Parathyroid adenoma (tissue), 2 donors: ENCODE measurements around the gene NOS1AP.

ENCODE experiments used
- H2AFZ ChIP-seq: fragments of 300-600 bp; sonication (generic); one replicate; pipeline ENCODE4 v1.7.0; 2017; ENCODE audit warnings: antibody characterized with exemption, mild to moderate bottlenecking
- H3K27ac ChIP-seq: fragments of 300-600 bp; sonication (generic); one replicate; pipeline ENCODE4 v1.7.0; 2017
- H3K27me3 ChIP-seq: fragments of 300-600 bp; sonication (generic); one replicate; pipeline ENCODE4 v1.7.0; 2017; ENCODE audit warnings: low read length; ENCODE audit not compliant: control insufficient read depth, insufficient read depth
- H3K36me3 ChIP-seq: fragments of 300-600 bp; sonication (generic); one replicate; pipeline ENCODE4 v1.7.0; 2017; ENCODE audit warnings: low read length; ENCODE audit not compliant: control insufficient read depth, insufficient read depth
- H3K4me1 ChIP-seq: fragments of 300-600 bp; sonication (generic); one replicate; pipeline ENCODE4 v1.7.0; 2017; ENCODE audit warnings: control low read depth
- H3K4me2 ChIP-seq: fragments of 300-600 bp; sonication (generic); one replicate; pipeline ENCODE4 v1.7.0; 2017; ENCODE audit warnings: low read length
- H3K4me3 ChIP-seq: fragments of 300-600 bp; sonication (generic); one replicate; pipeline ENCODE4 v1.7.0; 2017; ENCODE audit warnings: low read depth, low read length
- H3K79me2 ChIP-seq: fragments of 300-600 bp; sonication (generic); one replicate; pipeline ENCODE4 v1.7.0; 2017; ENCODE audit warnings: control low read depth
- H3K9ac ChIP-seq: fragments of 300-600 bp; sonication (generic); one replicate; pipeline ENCODE4 v1.7.0; 2017; ENCODE audit warnings: mild to moderate bottlenecking
- H3K9me3 ChIP-seq: fragments of 300-600 bp; sonication (generic); one replicate; pipeline ENCODE4 v1.7.0; 2017; ENCODE audit warnings: low read length; ENCODE audit not compliant: control insufficient read depth
- TF ChIP-seq, protein P1 (sequence below): fragments of 300-600 bp; sonication (generic); IDR thresholded peaks from one replicate; pipeline ENCODE4 v1.7.0; 2017; ENCODE audit warnings: antibody characterized with exemption, mild to moderate bottlenecking
- donor health status: primary hyperparathyroidism.

The NOS1AP gene

DNA sequence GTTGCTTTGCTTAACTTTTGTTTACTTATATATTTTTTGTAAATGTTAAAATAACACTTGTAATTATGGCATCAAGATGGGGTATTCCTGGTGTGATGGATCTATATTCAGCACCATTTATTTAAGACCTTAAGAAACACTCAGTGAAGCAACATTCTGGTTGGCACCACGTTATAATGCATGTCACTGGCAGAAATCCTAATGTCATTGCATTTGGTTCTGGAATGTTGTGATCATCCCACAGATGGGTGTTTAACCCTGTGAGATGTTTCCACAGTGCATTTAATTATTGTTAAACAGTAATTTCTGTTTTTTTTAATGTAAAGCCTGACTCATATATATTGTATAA, 116.5 kb downstream of the NOS1AP start:
- Histone ChIP-seq H3K27ac (no peak overlapping the region), H3K79me2 (no peaks in the 10 kb centered on the region), H3K9ac (no peak overlapping the region), H3K4me3 (no peak overlapping the region), H2AFZ (no peak overlapping the region), H3K4me2 (no peak overlapping the region), H3K27me3 (no peaks in the 10 kb centered on the region), H3K9me3 (no peaks in the 10 kb centered on the region), H3K36me3 (no peaks in the 10 kb centered on the region), H3K4me1 (no peaks in the 10 kb centered on the region)
- TF ChIP-seq, protein P1, sequence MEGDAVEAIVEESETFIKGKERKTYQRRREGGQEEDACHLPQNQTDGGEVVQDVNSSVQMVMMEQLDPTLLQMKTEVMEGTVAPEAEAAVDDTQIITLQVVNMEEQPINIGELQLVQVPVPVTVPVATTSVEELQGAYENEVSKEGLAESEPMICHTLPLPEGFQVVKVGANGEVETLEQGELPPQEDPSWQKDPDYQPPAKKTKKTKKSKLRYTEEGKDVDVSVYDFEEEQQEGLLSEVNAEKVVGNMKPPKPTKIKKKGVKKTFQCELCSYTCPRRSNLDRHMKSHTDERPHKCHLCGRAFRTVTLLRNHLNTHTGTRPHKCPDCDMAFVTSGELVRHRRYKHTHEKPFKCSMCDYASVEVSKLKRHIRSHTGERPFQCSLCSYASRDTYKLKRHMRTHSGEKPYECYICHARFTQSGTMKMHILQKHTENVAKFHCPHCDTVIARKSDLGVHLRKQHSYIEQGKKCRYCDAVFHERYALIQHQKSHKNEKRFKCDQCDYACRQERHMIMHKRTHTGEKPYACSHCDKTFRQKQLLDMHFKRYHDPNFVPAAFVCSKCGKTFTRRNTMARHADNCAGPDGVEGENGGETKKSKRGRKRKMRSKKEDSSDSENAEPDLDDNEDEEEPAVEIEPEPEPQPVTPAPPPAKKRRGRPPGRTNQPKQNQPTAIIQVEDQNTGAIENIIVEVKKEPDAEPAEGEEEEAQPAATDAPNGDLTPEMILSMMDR: no peak

DNA sequence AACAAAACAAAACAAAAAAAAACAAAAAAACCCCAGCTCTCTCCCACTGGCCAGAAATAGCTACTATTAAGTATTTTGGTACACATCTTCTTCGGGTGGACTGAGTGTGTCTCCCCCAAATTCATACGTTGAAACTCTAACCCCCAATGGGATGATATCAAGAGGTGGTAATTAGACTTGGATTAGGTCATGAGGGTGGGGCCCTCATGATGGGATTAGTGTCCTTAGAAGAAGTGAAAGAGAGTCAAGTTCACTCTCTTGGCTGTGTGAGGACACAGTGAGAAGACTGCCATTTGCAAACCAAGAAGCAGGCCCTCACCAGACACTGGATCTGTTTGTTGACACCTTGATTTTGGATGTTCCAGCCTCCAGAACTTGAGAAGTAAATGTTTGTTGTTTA, 116.9 kb downstream of the NOS1AP start:
- Histone ChIP-seq H3K79me2 (no peaks in the 10 kb centered on the region), H3K4me1 (no peaks in the 10 kb centered on the region), H3K27ac (no peak overlapping the region), H3K36me3 (no peaks in the 10 kb centered on the region), H3K9me3 (no peaks in the 10 kb centered on the region), H2AFZ (no peak overlapping the region), H3K27me3 (no peaks in the 10 kb centered on the region), H3K4me2 (no peak overlapping the region), H3K9ac (no peak overlapping the region), H3K4me3 (no peak overlapping the region)
- TF ChIP-seq, protein P1: no peak

DNA sequence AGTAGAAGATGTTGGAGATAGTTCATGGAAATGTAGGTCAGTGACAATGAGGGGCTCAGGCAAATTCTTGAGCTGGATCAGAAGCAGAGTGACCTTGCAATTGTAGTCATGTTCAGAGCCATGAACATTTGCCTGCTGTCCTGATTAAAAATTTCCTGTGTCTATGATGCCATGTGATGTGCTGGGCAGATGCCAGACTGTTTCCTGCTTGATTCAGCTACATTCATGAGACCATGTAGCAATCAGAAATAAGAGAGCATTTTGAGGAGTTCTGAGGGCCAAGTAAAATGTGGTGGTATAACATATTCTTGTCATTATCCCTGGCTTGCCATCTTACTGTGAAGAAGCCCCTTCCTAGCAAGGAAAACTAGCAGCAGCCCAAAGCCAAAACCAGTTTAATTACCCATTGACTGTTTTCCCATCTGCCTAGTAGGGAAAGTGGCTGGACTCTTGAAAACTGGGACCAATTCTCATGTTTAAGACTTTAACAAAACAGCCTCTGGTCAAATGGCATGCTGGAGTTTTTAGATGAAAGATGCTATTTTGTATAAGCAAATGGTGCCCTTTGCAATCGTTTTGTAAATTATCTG, 118.3 kb downstream of the NOS1AP start:
- Histone ChIP-seq H2AFZ (no peak overlapping the region), H3K4me1 (no peaks in the 10 kb centered on the region), H3K9ac (no peak overlapping the region), H3K36me3 (no peaks in the 10 kb centered on the region), H3K4me3 (no peak overlapping the region), H3K4me2 (no peak overlapping the region), H3K27ac (no peak overlapping the region), H3K9me3 (no peaks in the 10 kb centered on the region), H3K79me2 (no peaks in the 10 kb centered on the region), H3K27me3 (no peaks in the 10 kb centered on the region)
- TF ChIP-seq, protein P1: no peak

DNA sequence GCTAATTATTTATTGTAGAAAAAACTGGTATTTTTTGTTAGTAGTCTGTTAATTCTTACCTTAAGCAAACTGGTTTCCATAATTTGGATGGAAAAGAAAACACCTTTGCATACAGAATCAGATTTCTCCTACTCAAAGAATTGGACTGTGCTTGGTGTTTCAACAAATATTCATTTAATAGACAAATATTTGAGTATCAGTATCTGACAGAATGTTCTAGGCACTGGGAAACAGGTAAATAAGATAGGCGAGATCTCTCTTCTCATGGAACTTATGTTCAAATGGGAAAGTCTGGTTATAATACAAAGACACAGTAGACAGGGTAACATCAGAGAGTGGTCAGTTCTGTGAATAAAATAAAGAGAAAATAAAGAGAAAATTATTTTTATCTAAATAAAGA, 119.9 kb downstream of the NOS1AP start:
- Histone ChIP-seq H3K27me3 (no peaks in the 10 kb centered on the region), H3K27ac (no peak overlapping the region), H3K9me3 (no peaks in the 10 kb centered on the region), H3K4me2 (no peak overlapping the region), H3K9ac (no peak overlapping the region), H3K4me1 (no peaks in the 10 kb centered on the region), H3K36me3 (no peaks in the 10 kb centered on the region), H3K79me2 (no peaks in the 10 kb centered on the region), H3K4me3 (no peak overlapping the region), H2AFZ (no peak overlapping the region)
- TF ChIP-seq, protein P1: no peak
